GM23248 (cell line): Measurements from ENCODE around the gene TPCN1. TPM values are rescaled to one million over a fixed set of nuclear protein-coding genes. Genes with fewer than 3 reads are reported as not detected.

ENCODE experiments used
- DNase-seq: peaks from one replicate; pipeline ENCODE4 v3.0.0-alpha.2; 2015
- H2AFZ ChIP-seq: fragments of 200-600 bp; sonication (generic); 2 replicates; pipeline ENCODE4 v1.6.1; 2016; ENCODE audit warnings: antibody characterized with exemption
- H3F3A ChIP-seq: fragments of 200-600 bp; sonication (generic); 2 replicates; pipeline ENCODE4 v1.6.1; 2016; ENCODE audit warnings: mild to moderate bottlenecking, antibody characterized with exemption, mixed run types; ENCODE audit not compliant: insufficient read depth
- H3K27ac ChIP-seq: fragments of 200-600 bp; sonication (generic); 2 replicates; pipeline ENCODE4 v1.5.1; 2016; ENCODE audit warnings: mild to moderate bottlenecking
- H3K27me3 ChIP-seq: fragments of 200-600 bp; sonication (generic); replicated peaks from 2 replicates; pipeline ENCODE4 v1.6.1; 2016; ENCODE audit warnings: mild to moderate bottlenecking; ENCODE audit not compliant: insufficient read depth
- H3K36me3 ChIP-seq: fragments of 200-600 bp; sonication (generic); 2 replicates; pipeline ENCODE4 v1.6.1; 2016; ENCODE audit warnings: low read depth, mild to moderate bottlenecking
- H3K4me1 ChIP-seq: fragments of 200-600 bp; sonication (generic); 2 replicates; pipeline ENCODE4 v1.6.1; 2016; ENCODE audit warnings: mild to moderate bottlenecking; ENCODE audit not compliant: insufficient read depth
- H3K4me2 ChIP-seq: fragments of 200-600 bp; sonication (generic); one replicate; pipeline ENCODE4 v1.6.1; 2016; ENCODE audit warnings: mild to moderate bottlenecking; ENCODE audit not compliant: unreplicated experiment
- H3K4me3 ChIP-seq: fragments of 200-600 bp; sonication (generic); 2 replicates; pipeline ENCODE4 v1.5.1; 2016; ENCODE audit warnings: mild to moderate bottlenecking
- H3K79me2 ChIP-seq: fragments of 200-600 bp; sonication (generic); 2 replicates; pipeline ENCODE4 v1.6.1; 2016; ENCODE audit warnings: mild to moderate bottlenecking; ENCODE audit not compliant: insufficient read depth
- H3K9ac ChIP-seq: fragments of 200-600 bp; sonication (generic); 2 replicates; pipeline ENCODE4 v1.6.1; 2016; ENCODE audit warnings: mild to moderate bottlenecking
- H3K9me2 ChIP-seq: fragments of 200-600 bp; sonication (generic); 2 replicates; pipeline ENCODE4 v1.6.1; 2016; ENCODE audit warnings: mixed run types, mild to moderate bottlenecking, moderate library complexity; ENCODE audit not compliant: insufficient read depth
- H3K9me3 ChIP-seq: fragments of 200-600 bp; sonication (generic); one replicate; pipeline ENCODE4 v1.6.1; 2017; ENCODE audit warnings: low read depth
- H4K20me1 ChIP-seq: fragments of 200-600 bp; sonication (generic); 2 replicates; pipeline ENCODE4 v1.6.0; 2016; ENCODE audit not compliant: insufficient read depth
- EZH2 ChIP-seq: fragments of 200-600 bp; sonication (generic); IDR thresholded peaks from 2 replicates; pipeline ENCODE4 v1.6.1; 2018; ENCODE audit warnings: antibody characterized with exemption, mild to moderate bottlenecking; ENCODE audit not compliant: insufficient read depth, poor library complexity, severe bottlenecking
- EZH2phosphoT487 ChIP-seq: fragments of 200-600 bp; sonication (generic); IDR thresholded peaks from 2 replicates; pipeline ENCODE4 v1.6.1; 2018; ENCODE audit warnings: antibody characterized with exemption, moderate library complexity, mild to moderate bottlenecking, low read depth; ENCODE audit not compliant: insufficient read depth
- WGBS, 2 experiments: methylation state at CpG; one replicate each; pipeline ENCODE4 v1.1.6; 2015 to 2017; ENCODE audit warnings: low lambda C conversion rate in 2 of 2, low coverage in 1 of 2; ENCODE audit errors: missing lambda C conversion rate in 2 of 2; 5-methylcytosine and 5-hydroxymethylcytosine counted together
- in situ Hi-C: fragments of 300-500 bp; cut with MboI; formaldehyde crosslinking; loops from 2 replicates; pipeline ENCODE4 v1.15.0; 2020
- polyA plus RNA-seq: library from polyadenylated mRNA; unstranded; fragments of >200 nt; fragmentation: Nextera tagmentation; extraction: Ambion mirVana; gene quantifications from 2 replicates; pipeline ENCODE4 v1.2.1, GENCODE V29; 2016
- total RNA-seq: library from RNA; depleted of rRNA; stranded (reverse); fragments of >200 nt; shearing (Covaris generic); gene quantifications from 2 replicates; pipeline ENCODE4 v1.2.3, GENCODE V29; 2014

TPCN1 gene
- total and polyA plus RNA-seq, 2 experiments from 2014 or later: 9.0 to 15.9 TPM

GRCh38 chr12:113329022-113329790, 107.9 kb downstream of the TPCN1 start:
- DNase-seq: no peak

GRCh38 chr12:113329791-113330417, 108.6 kb downstream of the TPCN1 start:
- Histone ChIP-seq H2AFZ (no peak overlapping the region), H3K79me2 (no peaks in the 10 kb centered on the region), H3K27ac (no peak overlapping the region), H4K20me1 (no peaks in the 10 kb centered on the region), H3K4me3 (no peak overlapping the region), H3F3A (0 out of 2 replicates have a peak, but pooled peaks cover 14% of the 10 kb centered on the region), H3K36me3 (no peaks in the 10 kb centered on the region), H3K4me1 (peaks cover 4% of the 10 kb centered on the region; the same call in 1 of the 2 replicates), H3K9ac (no peak overlapping the region), H3K4me2 (no peak overlapping the region), H3K9me2 (no peaks in the 10 kb centered on the region), H3K27me3 (no peaks in the 10 kb centered on the region), H3K9me3 (no peaks in the 10 kb centered on the region)
- DNase-seq: no peak
- TF ChIP-seq EZH2phosphoT487: no peak
- TF ChIP-seq EZH2: no peak
- in situ Hi-C loops: no loop called here
- WGBS, 2 experiments: 100% methylated on average over 1 of the region's 1 CpG

More at GRCh38 chr12:113329022-113329790, 107.9 kb downstream of the TPCN1 start:
- Histone ChIP-seq H4K20me1 (no peaks in the 10 kb centered on the region), H3K4me3 (no peak overlapping the region), H3K79me2 (no peaks in the 10 kb centered on the region), H3K27me3 (no peaks in the 10 kb centered on the region), H3K9ac (no peak overlapping the region), H3K9me2 (no peaks in the 10 kb centered on the region), H3F3A (0 out of 2 replicates have a peak, but pooled peaks cover 14% of the 10 kb centered on the region), H3K4me2 (no peak overlapping the region), H3K4me1 (peaks cover 4% of the 10 kb centered on the region; the same call in 1 of the 2 replicates), H2AFZ (no peak overlapping the region), H3K9me3 (no peaks in the 10 kb centered on the region), H3K36me3 (no peaks in the 10 kb centered on the region), H3K27ac (no peak overlapping the region)
- in situ Hi-C loops: no loop called here
- WGBS, 2 experiments: 97 to 98% methylated on average over 9 of the region's 9 CpGs
- no peak for TF ChIP-seq EZH2
- no peak for TF ChIP-seq EZH2phosphoT487

- in situ Hi-C loops: no loop called here
- WGBS, 2 experiments: 95 to 96% methylated on average over 2 of the region's 2 CpGs
- Histone ChIP-seq H3K9me3 (no peaks in the 10 kb centered on the region), H3K27ac (no peak overlapping the region), H3K79me2 (no peaks in the 10 kb centered on the region), H3F3A (0 out of 2 replicates have a peak, but pooled peaks cover 14% of the 10 kb centered on the region), H3K27me3 (no peaks in the 10 kb centered on the region), H3K36me3 (no peaks in the 10 kb centered on the region), H2AFZ (no peak overlapping the region), H3K4me1 (peaks cover 4% of the 10 kb centered on the region; the same call in 1 of the 2 replicates), H4K20me1 (no peaks in the 10 kb centered on the region), H3K4me2 (no peak overlapping the region), H3K9ac (no peak overlapping the region), H3K9me2 (no peaks in the 10 kb centered on the region), H3K4me3 (no peak overlapping the region)
- no peak for DNase-seq
- TF ChIP-seq EZH2 (no peak), EZH2phosphoT487 (no peak)
Observed at GRCh38 chr12:113330505-113330904, 109.2 kb downstream of the TPCN1 start.

GRCh38 chr12:113332688-113333417, 111.6 kb downstream of the TPCN1 start:
- H3K4me1 ChIP-seq: no peaks in the 10 kb centered on the region
- H2AFZ ChIP-seq: no peak overlapping the region
- H3K27me3 ChIP-seq: no peaks in the 10 kb centered on the region
- in situ Hi-C loops: no loop called here
- no peak overlapping the region for H3K4me3 ChIP-seq
- no peaks in the 10 kb centered on the region for H3K9me2 ChIP-seq
- no peaks in the 10 kb centered on the region for H3F3A ChIP-seq
- no peaks in the 10 kb centered on the region for H3K9me3 ChIP-seq
- no peak for DNase-seq
- H3K9ac ChIP-seq: no peak overlapping the region
- H3K36me3 ChIP-seq: no peaks in the 10 kb centered on the region
- no peak for TF ChIP-seq EZH2phosphoT487
- no peak for TF ChIP-seq EZH2
- H4K20me1 ChIP-seq: no peaks in the 10 kb centered on the region
- H3K4me2 ChIP-seq: no peak overlapping the region
- no peaks in the 10 kb centered on the region for H3K79me2 ChIP-seq
- 86 to 89% methylated on average over 17 of the region's 17 CpGs for WGBS, 2 experiments
- H3K27ac ChIP-seq: no peak overlapping the region
